Uterus (tissue), 2 donors: Measurements from ENCODE around the gene IL22RA1.

Experiments
- POLR2A ChIP-seq, 2 donors: fragments of 450-650 bp; IDR thresholded peaks; one replicate each; pipeline ENCODE4 v1.6.1; 2016; ENCODE audit warnings: antibody characterized with exemption in 2 of 2, mild to moderate bottlenecking in 1 of 2, moderate library complexity in 1 of 2
- TF ChIP-seq, protein P1 (sequence below), 4 experiments: fragments of 200-600 bp in 2 of 4; fragments of 450-650 bp in 2 of 4; sonication (generic) in 2 of 4; IDR thresholded peaks; one replicate each; pipeline ENCODE4 v1.5.1; 2016 to 2019; ENCODE audit warnings: antibody characterized with exemption in 4 of 4, mild to moderate bottlenecking in 2 of 4, moderate library complexity in 1 of 4

DNA sequence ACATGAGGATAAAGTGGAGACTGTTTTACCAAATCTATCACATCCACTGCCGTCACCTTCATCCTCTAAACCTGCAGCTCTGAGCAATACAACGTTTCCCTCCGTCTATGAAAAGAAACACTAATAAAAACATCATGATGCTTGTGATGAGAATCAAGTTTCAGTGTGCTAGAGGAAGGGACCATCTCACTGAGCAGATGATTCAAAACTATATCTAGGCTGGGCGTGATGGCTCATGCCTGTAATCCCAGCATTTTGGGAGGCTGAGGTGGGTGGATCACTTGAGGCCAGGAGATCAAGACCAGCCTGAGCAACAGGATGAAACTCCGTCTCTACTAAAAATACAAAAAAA lies 16.3 kb downstream of the IL22RA1 start:
- TF ChIP-seq, protein P1, sequence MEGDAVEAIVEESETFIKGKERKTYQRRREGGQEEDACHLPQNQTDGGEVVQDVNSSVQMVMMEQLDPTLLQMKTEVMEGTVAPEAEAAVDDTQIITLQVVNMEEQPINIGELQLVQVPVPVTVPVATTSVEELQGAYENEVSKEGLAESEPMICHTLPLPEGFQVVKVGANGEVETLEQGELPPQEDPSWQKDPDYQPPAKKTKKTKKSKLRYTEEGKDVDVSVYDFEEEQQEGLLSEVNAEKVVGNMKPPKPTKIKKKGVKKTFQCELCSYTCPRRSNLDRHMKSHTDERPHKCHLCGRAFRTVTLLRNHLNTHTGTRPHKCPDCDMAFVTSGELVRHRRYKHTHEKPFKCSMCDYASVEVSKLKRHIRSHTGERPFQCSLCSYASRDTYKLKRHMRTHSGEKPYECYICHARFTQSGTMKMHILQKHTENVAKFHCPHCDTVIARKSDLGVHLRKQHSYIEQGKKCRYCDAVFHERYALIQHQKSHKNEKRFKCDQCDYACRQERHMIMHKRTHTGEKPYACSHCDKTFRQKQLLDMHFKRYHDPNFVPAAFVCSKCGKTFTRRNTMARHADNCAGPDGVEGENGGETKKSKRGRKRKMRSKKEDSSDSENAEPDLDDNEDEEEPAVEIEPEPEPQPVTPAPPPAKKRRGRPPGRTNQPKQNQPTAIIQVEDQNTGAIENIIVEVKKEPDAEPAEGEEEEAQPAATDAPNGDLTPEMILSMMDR (IDR thresholded peaks at IDR 0.05): no peak
- no peak for TF ChIP-seq POLR2A (IDR thresholded peaks at IDR 0.05)
